Adipocyte (in vitro differentiated cells): ENCODE measurements around the gene CDH4.

Experiments
- DNase-seq: peaks from one replicate; pipeline ENCODE4 v3.0.0-alpha.2; 2015; ENCODE audit warnings: low read depth
- H3K27me3 ChIP-seq: replicated peaks from 2 replicates; pipeline ENCODE4 v1.7.0; 2013; ENCODE audit warnings: mild to moderate bottlenecking, low read length, moderate library complexity; ENCODE audit not compliant: control insufficient read depth, insufficient read depth
- H3K36me3 ChIP-seq: 2 replicates; pipeline ENCODE4 v1.7.0; 2013; ENCODE audit warnings: low read length, mild to moderate bottlenecking, moderate library complexity; ENCODE audit not compliant: control insufficient read depth, insufficient read depth, severe bottlenecking
- H3K4me1 ChIP-seq: 2 replicates; pipeline ENCODE4 v1.7.0; 2013; ENCODE audit warnings: mild to moderate bottlenecking, low read length, moderate library complexity; ENCODE audit not compliant: control insufficient read depth, insufficient read depth
- H3K4me3 ChIP-seq: 2 replicates; pipeline ENCODE4 v1.7.0; 2013; ENCODE audit warnings: mild to moderate bottlenecking, low read length, moderate library complexity
- H3K9ac ChIP-seq: 2 replicates; pipeline ENCODE4 v1.7.0; 2013; ENCODE audit warnings: mild to moderate bottlenecking, low read length, moderate library complexity
- H3K9me3 ChIP-seq: 2 replicates; pipeline ENCODE4 v1.7.0; 2013; ENCODE audit warnings: mild to moderate bottlenecking, low read length, moderate library complexity; ENCODE audit not compliant: control insufficient read depth

CDH4 gene

GRCh38 chr20:61611401-61612180 lies 359.5 kb downstream of the CDH4 start:
- Histone ChIP-seq H3K9ac (no peak overlapping the region), H3K27me3 (peaks cover 11% of the 10 kb centered on the region), H3K9me3 (peaks cover 8% of the 10 kb centered on the region), H3K4me1 (no peaks in the 10 kb centered on the region), H3K4me3 (no peak overlapping the region), H3K36me3 (no peaks in the 10 kb centered on the region)
- DNase-seq = no peak

DNA sequence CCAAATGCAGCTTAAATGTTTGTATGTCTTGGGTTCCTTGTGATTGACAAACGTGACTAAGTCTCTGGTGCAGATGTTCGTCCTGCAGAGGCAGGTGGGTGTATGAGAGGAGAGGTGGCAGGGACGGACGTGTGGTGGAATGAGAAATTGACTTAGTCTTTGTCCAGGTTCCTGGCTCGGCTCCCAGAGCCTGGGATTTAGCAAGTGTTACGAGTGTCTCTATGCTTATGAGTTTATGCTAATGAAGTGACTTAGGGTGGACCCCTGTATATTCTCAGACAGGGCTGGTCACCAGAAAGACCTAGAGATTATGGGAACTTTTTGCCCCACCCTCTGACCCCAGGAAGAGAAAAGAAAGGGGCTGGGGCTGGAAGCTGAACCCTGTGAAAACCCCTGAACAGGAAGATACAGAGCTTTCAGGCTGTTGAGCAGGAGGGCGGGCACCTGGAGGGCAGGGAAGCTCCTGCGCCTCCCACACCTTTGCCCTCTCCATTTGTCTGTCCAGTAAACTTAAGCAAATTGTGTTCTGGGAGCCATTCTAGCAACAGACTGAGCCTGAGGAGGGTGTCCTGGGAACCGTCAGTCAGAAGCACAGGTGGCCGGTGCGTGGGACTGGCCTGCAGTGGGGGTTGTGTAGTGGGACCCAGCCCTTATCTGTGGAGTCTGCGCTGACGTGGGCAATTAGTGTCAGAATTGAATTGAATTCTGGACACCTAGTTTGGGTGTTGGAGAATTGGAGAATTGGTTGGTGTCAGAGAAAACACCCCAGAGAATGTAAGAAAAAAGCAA lies 362.1 kb downstream of the CDH4 start:
- no peaks in the 10 kb centered on the region for H3K4me1 ChIP-seq
- peaks cover 11% of the 10 kb centered on the region for H3K27me3 ChIP-seq
- no peak overlapping the region for H3K4me3 ChIP-seq
- H3K9me3 ChIP-seq = peaks cover 8% of the 10 kb centered on the region
- H3K36me3 ChIP-seq = no peaks in the 10 kb centered on the region
- no peak overlapping the region for H3K9ac ChIP-seq
- no peak for DNase-seq

DNA sequence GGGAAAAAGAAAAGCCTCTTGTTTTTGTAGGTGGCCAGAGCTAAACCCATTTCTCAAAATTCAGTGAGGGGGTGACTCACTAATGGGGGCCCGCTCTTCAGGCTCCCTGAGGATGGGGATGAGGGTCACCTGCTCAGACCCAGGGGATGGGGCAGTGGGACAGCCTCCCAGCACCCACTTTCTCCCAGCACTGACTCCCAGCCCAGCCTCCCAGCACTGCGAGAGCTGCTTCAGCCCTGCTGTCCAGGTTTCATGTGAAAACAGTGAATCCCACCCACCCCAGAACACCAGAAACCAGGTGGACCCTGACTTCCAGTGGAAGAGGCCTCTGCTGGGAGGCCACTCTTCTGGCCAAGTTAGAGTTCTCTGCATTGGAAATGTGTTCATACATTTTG lies 362.6 kb downstream of the CDH4 start:
- no peak overlapping the region for H3K4me3 ChIP-seq
- DNase-seq = no peak

DNA sequence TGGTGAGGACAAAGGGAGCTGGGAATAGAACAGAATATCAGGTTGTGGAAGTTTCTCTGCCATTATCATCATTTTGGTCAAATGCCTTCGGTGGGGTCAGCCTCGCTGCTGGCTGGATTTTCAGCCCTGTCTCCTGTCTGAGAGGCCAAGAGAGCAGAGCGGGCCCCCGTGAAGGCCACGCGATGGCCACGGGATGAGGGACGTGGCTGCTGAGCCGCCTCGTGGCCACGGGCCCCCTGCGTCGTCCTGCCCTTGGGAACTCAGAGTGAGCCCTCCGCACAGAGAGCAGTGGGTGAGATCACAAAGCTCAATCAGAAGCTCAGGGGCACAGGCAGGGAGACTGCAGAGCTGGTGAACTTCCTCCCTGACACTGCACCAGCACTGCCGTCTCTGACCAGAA lies 363.7 kb downstream of the CDH4 start:
- H3K4me1 ChIP-seq = no peaks in the 10 kb centered on the region
- H3K4me3 ChIP-seq = no peak overlapping the region
- H3K9ac ChIP-seq = no peak overlapping the region
- H3K9me3 ChIP-seq = peaks cover 11% of the 10 kb centered on the region
- peaks cover 14% of the 10 kb centered on the region for H3K27me3 ChIP-seq
- no peak for DNase-seq
- H3K36me3 ChIP-seq = no peaks in the 10 kb centered on the region

More for the DNA sequence above, 362.6 kb downstream of the CDH4 start:
- Histone ChIP-seq H3K27me3 (peaks cover 11% of the 10 kb centered on the region), H3K36me3 (no peaks in the 10 kb centered on the region), H3K4me1 (no peaks in the 10 kb centered on the region), H3K9me3 (peaks cover 10% of the 10 kb centered on the region), H3K9ac (no peak overlapping the region)

DNA sequence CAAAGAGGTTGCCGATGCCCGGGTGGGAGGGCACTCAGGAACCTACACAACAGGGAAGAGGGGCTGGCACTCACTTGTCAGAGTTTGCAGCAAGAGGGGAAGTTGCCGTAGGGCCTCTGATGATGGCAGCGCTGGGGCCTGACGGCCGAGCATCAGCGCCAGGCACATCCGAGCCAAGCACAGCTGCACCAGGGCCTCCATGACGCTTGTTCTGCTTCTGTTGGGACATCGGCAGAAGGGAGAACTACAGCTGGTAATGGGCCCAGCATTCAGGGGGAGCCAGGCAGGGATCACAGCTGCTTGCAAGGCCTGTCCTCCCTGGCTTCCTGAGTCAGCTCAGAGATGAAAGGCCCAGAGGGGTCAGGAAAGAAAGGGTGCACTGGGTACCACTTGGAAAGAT lies 367.7 kb downstream of the CDH4 start:
- Histone ChIP-seq H3K4me1 (no peaks in the 10 kb centered on the region), H3K9me3 (peaks cover 3% of the 10 kb centered on the region), H3K4me3 (no peak overlapping the region), H3K27me3 (peaks cover 7% of the 10 kb centered on the region), H3K36me3 (no peaks in the 10 kb centered on the region), H3K9ac (no peak overlapping the region)
- no peak for DNase-seq

DNA sequence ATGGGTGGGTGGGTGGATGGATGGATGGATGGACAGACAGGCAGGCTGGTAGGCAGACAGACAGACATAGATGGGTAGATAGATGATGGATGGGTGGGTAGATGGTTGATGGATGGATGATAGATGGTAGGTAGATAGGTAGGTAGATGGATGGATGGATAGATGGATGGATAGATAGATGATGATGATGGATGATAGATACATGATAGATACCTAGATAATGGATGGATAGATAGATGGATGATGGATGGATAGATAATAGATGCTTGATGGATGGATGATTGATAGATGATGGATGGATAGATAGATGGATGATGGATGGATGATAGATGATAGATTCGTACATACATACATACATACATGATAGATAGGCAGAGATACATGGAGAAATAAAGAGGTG lies 368.1 kb downstream of the CDH4 start:
- H3K4me1 ChIP-seq = no peaks in the 10 kb centered on the region
- H3K9me3 ChIP-seq = peaks cover 3% of the 10 kb centered on the region
- H3K27me3 ChIP-seq = peaks cover 7% of the 10 kb centered on the region

DNA sequence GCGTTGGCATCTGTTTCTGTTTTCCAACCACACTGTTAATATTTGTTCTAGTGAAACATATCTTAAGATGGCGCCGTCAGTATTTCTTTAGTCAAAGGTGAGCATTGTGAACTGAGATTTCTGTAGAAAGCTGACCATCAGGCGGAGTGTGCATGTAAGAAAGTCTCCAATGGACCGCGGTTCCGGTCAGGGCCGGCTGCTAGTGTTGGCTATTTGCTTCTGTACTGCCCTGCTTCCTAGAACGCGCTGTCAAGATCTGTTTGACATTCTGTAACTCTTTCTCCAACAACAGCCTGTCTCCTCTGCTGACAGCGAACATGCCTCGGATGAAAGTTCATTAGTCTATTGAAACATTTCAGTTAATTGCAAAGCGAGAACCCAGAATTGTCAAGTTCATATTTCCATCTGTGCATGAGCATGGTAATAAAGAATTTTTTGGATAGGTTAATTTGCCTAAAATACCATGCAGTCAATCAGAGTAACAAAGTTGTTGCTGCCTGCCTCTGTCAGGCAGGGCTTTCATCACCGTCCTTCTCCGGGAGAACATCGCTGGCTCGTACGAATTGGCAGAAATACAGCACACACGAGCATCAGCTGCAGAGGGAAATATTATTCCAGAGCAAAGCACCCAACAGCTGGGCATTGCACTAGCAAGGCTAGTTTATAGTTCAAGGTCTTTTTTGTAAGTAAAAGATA lies 369.1 kb downstream of the CDH4 start:
- H3K4me1 ChIP-seq = no peaks in the 10 kb centered on the region
- H3K36me3 ChIP-seq = no peaks in the 10 kb centered on the region
- H3K4me3 ChIP-seq = no peak overlapping the region
- H3K27me3 ChIP-seq = peaks cover 14% of the 10 kb centered on the region
- H3K9ac ChIP-seq = no peak overlapping the region
- DNase-seq = no peak
- peaks cover 3% of the 10 kb centered on the region for H3K9me3 ChIP-seq

More for the DNA sequence above, 368.1 kb downstream of the CDH4 start:
- no peak for DNase-seq
- Histone ChIP-seq H3K4me3 (no peak overlapping the region), H3K9ac (no peak overlapping the region), H3K36me3 (no peaks in the 10 kb centered on the region)

DNA sequence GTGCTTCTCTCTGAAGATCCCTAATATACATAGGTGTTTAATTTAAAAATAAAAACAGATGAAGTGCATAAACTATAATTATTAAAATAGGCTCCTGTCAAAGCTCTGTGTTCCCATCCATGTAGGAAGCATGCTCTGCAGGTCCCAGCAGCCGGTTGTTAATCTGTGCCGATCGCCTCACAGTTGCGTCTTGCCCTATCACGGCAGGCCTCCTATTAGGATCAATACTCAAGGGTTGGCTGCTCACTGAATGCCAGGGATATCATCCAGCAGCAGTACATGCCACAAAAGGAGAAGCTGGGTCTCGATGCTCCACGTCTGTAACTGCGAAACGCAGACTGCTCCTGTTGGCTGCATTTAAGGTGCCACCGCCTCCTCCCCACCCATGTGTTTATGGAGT lies 369.8 kb downstream of the CDH4 start:
- no peaks in the 10 kb centered on the region for H3K36me3 ChIP-seq
- no peaks in the 10 kb centered on the region for H3K4me1 ChIP-seq
- H3K9ac ChIP-seq = no peak overlapping the region
- peaks cover 3% of the 10 kb centered on the region for H3K9me3 ChIP-seq
- peaks cover 19% of the 10 kb centered on the region for H3K27me3 ChIP-seq
- no peak overlapping the region for H3K4me3 ChIP-seq
- no peak for DNase-seq

DNA sequence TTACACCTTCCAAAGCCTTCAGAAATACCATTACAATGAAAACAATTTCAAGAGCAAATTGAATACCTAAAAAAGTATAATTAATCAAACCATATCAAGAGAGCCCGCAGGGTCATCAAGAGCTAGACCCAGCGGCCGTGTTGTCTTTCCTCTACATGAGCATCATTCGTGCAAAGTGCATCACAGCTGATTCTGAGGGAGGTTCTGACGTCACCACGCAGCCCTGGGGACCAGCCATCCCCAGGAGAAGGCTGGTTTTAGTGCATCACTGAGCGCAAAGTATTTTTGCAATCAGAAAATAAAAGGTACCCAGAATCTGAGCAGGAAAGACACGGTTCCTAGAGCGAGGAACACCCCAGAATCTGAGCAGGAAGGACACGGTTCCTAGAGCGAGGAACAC lies 371.4 kb downstream of the CDH4 start:
- Histone ChIP-seq H3K27me3 (peaks cover 24% of the 10 kb centered on the region), H3K9me3 (peaks cover 3% of the 10 kb centered on the region), H3K4me1 (no peaks in the 10 kb centered on the region), H3K36me3 (no peaks in the 10 kb centered on the region), H3K4me3 (no peak overlapping the region), H3K9ac (no peak overlapping the region)
- DNase-seq = no peak

DNA sequence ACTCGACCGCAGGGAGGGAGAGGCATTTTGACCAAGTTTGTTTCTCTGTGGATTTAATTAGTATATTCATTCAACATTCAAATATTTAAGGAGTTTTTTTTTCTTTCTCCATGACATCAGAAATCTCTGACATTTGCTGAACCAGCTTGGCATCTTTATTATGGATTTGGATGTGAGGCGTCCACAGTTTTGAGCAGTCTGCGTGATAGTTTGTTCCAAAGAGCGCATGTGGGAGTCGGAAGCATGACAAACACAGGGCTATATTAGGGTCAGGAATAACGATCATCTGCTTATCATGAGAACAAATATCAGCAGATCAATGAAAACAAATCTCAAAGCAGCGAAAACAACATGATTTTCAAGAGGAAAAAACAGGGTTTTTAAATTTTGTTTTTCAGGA lies 373.2 kb downstream of the CDH4 start:
- Histone ChIP-seq H3K4me3 (no peak overlapping the region), H3K9me3 (no peaks in the 10 kb centered on the region), H3K27me3 (peaks cover 38% of the 10 kb centered on the region), H3K4me1 (no peaks in the 10 kb centered on the region), H3K9ac (no peak overlapping the region), H3K36me3 (no peaks in the 10 kb centered on the region)
- no peak for DNase-seq

DNA sequence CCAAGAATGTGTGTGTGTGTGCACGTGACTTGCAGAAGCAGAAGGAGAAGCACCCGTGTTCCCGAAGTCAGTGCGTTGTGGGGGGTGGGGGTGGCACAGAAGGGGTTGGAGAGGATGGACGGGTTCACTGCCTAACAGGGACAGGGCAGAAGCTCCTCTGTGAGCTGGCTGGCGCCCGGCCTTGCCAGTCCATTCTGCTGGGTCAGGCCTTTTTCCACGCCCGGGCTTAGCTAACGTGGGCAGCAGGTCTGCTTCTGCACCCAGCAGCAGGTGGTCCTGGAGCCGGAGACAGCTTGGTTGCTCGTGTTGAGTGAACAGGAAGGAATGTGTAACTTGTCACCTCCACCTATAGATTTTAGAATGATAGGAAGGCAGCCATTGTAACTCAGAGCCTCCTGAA lies 374.4 kb downstream of the CDH4 start:
- Histone ChIP-seq H3K27me3 (peaks cover 39% of the 10 kb centered on the region), H3K4me3 (no peak overlapping the region), H3K9me3 (no peaks in the 10 kb centered on the region), H3K9ac (no peak overlapping the region), H3K36me3 (no peaks in the 10 kb centered on the region), H3K4me1 (no peaks in the 10 kb centered on the region)
- DNase-seq = no peak
